Liver (tissue), 3 donors: ENCODE measurements around the gene DUS1L.

Experiments
- ATF3 ChIP-seq: IDR thresholded peaks from 2 replicates; pipeline ENCODE4 v1.6.1; 2016; ENCODE audit warnings: antibody characterized with exemption
- JUND ChIP-seq, 2 donors: IDR thresholded peaks; 2 replicates each; pipeline ENCODE4 v1.6.1; 2016; ENCODE audit warnings: antibody characterized with exemption in 2 of 2
- RAD21 ChIP-seq, 2 donors: IDR thresholded peaks; 2 replicates each; pipeline ENCODE4 v1.6.1; 2016; ENCODE audit warnings: antibody characterized with exemption in 2 of 2, mild to moderate bottlenecking in 2 of 2
- TF ChIP-seq, protein P1 (sequence below): fragments of 150-350 bp; IDR thresholded peaks from 2 replicates; pipeline ENCODE4 v1.5.1; 2017; ENCODE audit warnings: improper control_type of control experiment, low read depth, low read length; ENCODE audit not compliant: missing input control
- TF ChIP-seq, protein P2 (sequence below): IDR thresholded peaks from 2 replicates; pipeline ENCODE4 v1.6.1; 2016; ENCODE audit warnings: antibody characterized with exemption, mild to moderate bottlenecking
- donor health status: healthy.
- donor health status: healthy.

GRCh38 chr17:82070611-82071010 lies 5.0 kb upstream of the DUS1L start:
- TF ChIP-seq, protein P1, sequence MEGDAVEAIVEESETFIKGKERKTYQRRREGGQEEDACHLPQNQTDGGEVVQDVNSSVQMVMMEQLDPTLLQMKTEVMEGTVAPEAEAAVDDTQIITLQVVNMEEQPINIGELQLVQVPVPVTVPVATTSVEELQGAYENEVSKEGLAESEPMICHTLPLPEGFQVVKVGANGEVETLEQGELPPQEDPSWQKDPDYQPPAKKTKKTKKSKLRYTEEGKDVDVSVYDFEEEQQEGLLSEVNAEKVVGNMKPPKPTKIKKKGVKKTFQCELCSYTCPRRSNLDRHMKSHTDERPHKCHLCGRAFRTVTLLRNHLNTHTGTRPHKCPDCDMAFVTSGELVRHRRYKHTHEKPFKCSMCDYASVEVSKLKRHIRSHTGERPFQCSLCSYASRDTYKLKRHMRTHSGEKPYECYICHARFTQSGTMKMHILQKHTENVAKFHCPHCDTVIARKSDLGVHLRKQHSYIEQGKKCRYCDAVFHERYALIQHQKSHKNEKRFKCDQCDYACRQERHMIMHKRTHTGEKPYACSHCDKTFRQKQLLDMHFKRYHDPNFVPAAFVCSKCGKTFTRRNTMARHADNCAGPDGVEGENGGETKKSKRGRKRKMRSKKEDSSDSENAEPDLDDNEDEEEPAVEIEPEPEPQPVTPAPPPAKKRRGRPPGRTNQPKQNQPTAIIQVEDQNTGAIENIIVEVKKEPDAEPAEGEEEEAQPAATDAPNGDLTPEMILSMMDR: no peak
- TF ChIP-seq, protein P2, sequence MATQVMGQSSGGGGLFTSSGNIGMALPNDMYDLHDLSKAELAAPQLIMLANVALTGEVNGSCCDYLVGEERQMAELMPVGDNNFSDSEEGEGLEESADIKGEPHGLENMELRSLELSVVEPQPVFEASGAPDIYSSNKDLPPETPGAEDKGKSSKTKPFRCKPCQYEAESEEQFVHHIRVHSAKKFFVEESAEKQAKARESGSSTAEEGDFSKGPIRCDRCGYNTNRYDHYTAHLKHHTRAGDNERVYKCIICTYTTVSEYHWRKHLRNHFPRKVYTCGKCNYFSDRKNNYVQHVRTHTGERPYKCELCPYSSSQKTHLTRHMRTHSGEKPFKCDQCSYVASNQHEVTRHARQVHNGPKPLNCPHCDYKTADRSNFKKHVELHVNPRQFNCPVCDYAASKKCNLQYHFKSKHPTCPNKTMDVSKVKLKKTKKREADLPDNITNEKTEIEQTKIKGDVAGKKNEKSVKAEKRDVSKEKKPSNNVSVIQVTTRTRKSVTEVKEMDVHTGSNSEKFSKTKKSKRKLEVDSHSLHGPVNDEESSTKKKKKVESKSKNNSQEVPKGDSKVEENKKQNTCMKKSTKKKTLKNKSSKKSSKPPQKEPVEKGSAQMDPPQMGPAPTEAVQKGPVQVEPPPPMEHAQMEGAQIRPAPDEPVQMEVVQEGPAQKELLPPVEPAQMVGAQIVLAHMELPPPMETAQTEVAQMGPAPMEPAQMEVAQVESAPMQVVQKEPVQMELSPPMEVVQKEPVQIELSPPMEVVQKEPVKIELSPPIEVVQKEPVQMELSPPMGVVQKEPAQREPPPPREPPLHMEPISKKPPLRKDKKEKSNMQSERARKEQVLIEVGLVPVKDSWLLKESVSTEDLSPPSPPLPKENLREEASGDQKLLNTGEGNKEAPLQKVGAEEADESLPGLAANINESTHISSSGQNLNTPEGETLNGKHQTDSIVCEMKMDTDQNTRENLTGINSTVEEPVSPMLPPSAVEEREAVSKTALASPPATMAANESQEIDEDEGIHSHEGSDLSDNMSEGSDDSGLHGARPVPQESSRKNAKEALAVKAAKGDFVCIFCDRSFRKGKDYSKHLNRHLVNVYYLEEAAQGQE: no peak
- TF ChIP-seq JUND (IDR thresholded peaks at IDR 0.05): no peak
- no peak for TF ChIP-seq ATF3
- TF ChIP-seq RAD21 (IDR thresholded peaks at IDR 0.05): no peak
